HL-60/S4 treated with phorbol 12-myristate 13-acetate at 8.2 ng/mL for 4 days and 3 days (cell line): ENCODE data around the gene ISOC2.

Experiments used
- in situ Hi-C: fragments of 300-500 bp; cut with MboI; formaldehyde crosslinking; loops from 2 replicates; pipeline ENCODE4 v1.15.0; 2022; ENCODE audit warnings: low sequenced_read_pairs

The ISOC2 gene

DNA sequence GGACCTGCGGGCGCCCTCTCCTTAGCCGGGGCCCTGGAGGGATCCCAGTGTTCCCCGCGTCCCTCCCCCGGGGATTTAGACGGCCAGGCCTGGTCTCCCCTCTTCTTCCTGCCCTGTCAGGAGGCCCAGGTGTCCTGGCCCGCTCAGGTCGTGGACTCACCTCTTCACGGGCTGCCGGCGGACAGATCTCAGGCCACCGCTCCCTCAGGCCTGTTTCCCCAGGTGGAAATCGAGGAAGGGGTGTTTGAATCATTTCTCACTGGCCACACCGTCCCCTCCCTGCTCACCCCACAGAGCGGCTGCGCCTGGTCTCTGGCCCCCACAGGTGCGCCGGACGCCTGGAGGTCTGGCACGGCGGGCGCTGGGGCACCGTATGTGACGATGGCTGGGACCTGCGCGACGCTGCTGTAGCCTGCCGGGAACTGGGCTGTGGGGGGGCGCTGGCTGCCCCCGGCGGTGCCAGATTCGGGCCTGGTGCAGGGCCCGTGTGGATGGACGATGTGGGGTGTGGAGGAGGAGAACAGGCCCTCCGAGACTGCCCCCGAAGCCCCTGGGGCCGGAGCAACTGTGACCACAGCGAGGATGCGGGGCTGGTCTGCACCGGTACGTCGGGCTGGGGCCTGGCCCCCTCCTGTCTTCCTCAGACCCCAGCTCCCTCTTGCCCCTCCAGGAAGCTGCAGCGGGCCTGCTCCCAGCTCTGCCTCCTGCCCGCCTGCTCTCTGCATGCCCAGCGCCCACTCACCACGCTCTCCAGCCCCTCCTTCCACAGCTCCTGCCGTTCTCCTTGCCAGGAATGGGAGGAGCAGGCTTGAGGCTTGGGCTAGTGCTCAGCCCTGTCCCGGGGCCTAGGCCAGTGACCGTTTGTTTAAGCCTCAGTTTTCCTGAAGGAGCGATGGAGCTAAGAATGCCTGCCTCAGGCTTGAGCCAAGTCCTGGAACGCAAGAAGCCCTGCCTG lies 29.3 kb upstream of the ISOC2 start:
- in situ Hi-C loops: no loop called here

- in situ Hi-C loops: no loop called here
Observed at GRCh38 chr19:55489711-55490477, 28.5 kb upstream of the ISOC2 start.

- in situ Hi-C loops: no loop called here
Observed at GRCh38 chr19:55488986-55489710, 27.7 kb upstream of the ISOC2 start.

- in situ Hi-C loops: no loop called here
Observed at GRCh38 chr19:55487924-55488687, 26.7 kb upstream of the ISOC2 start, which contains the start of gene SSC5D. TSS of gene SSC5D (plus strand) at chr19:55488436. CDS start at chr19:55488590, 154 bp downstream.

DNA sequence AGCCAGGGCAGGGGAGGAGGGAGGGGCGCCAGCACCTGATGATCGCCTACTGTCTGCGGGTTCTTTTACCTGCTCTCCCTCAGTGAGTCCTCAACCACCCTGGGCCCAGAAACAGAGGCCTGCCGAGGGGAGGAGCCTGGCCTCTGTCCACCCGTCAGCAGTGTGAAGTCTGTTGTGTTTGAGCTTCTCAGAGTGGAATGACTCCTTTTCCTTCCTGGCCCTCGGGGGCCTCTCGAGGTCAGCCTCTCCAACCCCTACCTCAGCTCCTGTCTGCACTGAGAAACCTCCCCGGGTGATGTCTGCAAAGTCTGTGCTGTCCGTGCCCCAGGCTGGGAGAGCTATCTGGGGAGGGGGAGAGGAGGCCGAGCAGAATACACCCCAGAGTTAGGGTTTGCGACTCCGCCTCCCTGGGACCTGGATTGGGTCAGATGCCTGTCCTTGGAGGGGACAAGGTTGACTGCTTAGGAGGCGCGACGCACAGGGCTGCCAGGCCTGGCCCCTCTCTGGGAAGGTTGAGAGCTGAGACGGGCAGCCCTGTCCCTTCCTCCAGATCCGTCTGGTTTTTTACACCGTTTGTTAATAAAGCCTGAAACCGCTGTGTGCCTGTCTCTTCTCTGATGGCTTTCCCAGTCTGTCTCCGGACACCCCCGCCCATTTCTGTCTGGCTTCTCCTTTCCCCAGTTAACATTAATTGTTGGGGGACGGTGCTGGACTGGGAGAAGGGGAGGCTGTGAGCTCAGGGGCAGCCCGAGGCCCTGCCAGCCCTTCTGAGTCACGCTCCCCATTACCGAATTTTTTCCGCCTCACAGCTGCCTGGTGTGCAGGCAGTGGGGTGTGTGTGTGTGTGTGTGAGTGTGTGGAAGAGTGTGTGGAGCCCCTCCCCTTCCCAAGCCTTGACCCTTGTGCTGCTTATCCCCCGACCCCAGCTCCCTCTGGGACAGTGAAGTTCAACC lies 25.8 kb upstream of the ISOC2 start:
- in situ Hi-C loops: no loop called here

DNA sequence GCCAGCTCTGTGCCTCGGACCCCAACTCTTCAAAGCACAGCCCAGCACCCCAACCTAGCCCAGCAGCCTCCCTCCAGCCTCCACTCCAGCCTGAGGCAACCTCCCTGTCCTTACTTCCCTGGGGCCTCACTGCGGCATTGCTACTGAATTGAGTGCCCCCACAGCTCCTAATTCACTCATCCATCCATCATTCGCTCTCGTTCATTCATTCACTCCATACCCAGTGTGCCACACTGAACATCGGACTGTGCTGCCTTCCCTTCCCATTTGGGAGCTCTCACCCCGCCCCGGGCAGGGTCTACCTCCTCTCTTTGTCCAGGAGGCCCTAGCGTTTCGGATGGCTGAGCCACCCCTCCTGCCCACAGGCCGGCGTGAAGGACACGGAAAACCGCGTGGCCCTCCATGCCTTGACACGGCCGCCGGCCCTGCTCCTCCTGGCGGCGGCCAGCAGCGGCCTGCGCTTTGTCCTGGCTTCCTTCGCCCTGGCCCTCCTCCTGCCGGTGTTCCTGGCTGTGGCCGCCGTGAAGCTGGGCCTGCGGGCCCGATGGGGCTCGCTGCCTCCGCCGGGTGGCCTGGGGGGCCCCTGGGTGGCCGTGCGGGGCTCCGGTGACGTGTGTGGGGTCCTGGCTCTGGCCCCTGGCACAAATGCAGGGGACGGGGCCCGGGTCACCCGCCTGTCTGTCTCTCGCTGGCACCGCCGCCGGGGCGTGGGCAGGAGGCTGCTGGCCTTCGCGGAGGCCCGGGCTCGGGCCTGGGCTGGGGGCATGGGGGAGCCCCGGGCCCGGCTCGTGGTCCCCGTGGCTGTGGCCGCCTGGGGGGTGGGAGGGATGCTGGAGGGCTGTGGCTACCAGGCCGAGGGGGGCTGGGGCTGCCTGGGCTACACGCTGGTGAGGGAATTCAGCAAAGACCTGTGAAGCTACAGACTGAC lies 24.9 kb upstream of the ISOC2 start:
- in situ Hi-C loops: no loop called here

- in situ Hi-C loops: no loop called here
Observed at GRCh38 chr19:55485439-55486011, 24.1 kb upstream of the ISOC2 start.

DNA sequence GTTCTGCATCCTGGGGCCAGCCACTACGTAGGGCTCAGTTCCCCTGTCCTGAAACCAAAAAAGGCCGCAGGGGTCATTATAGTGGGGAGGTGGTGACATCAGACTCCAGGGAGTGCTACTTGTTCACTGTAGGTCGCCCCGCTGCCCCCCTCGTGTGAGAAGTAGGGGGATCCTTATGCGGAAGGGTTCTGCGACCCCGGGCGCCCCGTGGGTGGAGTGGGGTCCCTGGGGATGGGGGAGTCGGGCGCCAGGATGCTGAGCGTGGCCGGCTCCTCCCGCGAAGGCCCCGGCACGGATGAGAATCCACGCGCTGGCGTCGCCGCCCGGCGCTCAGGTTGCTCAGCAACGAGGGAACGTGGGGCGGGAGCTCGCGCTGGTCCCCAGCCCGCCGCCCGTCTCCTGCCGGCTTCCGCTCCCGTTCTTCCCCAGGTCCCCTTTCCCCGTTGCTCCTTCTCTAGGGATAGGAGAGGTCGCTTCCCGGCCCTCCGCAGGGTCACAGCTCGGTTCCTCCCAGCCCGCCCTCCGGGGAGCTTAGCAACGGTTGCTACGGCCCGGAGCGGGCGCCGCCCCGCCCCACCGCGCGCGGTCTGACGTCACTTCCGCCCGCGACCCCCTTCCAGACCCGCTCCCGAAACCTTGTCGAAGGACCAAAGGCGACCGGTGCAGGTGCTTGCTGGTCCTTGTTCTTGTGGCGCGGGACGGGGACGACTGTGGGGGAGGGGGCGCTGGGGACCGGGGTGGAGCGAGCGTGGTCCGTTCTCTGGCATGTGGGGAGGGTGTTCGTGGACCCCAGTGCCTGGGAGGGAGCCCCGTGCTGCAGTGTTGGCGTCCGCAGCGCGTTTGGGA lies 23.4 kb upstream of the ISOC2 start, which contains the start of gene NAT14:
Gene NAT14 (plus strand): TSS at position 596 of the 846 bp plus-strand sequence. CDS start 521 bp downstream, outside the sequence.
- in situ Hi-C loops: no loop called here

GRCh38 chr19:55483706-55484592 lies 22.5 kb upstream of the ISOC2 start:
- in situ Hi-C loops: no loop called here

DNA sequence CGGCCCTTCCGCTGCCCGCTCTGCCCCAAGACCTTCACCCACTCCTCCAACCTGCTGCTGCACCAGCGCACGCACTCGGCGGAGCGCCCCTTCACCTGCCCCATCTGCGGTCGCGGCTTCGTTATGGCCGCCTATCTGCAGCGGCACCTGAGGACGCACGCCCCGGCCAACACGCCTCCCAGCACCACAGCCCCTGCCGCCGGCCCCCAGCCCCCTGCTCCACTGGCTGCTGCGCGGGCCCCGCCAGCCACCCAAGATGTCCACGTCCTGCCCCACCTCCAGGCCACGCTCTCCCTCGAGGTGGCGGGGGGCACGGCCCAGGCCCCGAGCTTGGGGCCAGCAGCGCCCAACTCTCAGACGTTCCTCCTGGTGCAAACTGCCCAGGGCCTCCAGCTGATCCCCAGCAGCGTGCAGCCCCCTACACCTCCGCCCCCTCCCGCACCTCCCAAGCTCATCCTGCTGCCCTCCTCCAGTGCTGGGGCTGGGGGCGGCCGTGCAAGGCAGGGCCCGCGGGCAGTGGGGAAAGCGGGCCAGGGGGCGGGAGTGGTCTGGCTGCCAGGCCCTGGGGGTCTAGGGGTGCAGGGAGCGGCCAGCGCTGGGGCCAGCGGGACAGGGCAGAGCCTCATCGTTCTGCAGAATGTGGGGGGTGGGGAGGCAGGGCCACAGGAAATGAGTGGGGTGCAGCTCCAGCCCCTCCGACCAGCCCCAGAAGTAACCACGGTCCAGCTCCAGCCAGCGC lies 21.7 kb upstream of the ISOC2 start:
- in situ Hi-C loops: no loop called here

- in situ Hi-C loops: no loop called here
Observed at GRCh38 chr19:55482156-55482961, 20.9 kb upstream of the ISOC2 start.

DNA sequence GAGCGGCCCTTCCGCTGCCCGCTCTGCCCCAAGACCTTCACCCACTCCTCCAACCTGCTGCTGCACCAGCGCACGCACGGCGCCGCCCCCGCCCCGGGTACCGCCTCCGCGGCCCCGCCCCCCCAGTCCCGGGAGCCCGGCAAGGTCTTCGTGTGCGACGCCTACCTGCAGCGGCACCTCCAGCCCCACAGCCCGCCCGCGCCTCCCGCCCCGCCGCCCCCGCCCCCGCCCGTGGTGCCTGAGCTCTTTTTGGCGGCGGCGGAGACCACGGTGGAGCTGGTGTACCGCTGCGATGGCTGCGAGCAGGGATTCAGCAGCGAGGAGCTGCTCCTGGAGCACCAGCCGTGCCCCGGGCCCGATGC lies 20.3 kb upstream of the ISOC2 start:
- in situ Hi-C loops: no loop called here

GRCh38 chr19:55481148-55481793 lies 19.8 kb upstream of the ISOC2 start:
- in situ Hi-C loops: no loop called here
